Stimulated activated CD8-positive, alpha-beta memory T cell treated with anti-CD3 and anti-CD28 coated beads, Interleukin-12 subunit alpha, Interleukin-12 subunit beta, amount 100 ng/mL, for 1 hour (primary cell): ENCODE data around the gene FLOT1.
"Not testable (repeated sequence)": the region's sequence is repeated elsewhere in the genome, so short reads cannot be mapped to it uniquely, and the experiment has no call there.

ENCODE experiments used
- DNase-seq: peaks from one replicate; pipeline ENCODE4 v3.0.0-alpha.2; 2020; ENCODE audit warnings: low read depth

The FLOT1 gene

DNA sequence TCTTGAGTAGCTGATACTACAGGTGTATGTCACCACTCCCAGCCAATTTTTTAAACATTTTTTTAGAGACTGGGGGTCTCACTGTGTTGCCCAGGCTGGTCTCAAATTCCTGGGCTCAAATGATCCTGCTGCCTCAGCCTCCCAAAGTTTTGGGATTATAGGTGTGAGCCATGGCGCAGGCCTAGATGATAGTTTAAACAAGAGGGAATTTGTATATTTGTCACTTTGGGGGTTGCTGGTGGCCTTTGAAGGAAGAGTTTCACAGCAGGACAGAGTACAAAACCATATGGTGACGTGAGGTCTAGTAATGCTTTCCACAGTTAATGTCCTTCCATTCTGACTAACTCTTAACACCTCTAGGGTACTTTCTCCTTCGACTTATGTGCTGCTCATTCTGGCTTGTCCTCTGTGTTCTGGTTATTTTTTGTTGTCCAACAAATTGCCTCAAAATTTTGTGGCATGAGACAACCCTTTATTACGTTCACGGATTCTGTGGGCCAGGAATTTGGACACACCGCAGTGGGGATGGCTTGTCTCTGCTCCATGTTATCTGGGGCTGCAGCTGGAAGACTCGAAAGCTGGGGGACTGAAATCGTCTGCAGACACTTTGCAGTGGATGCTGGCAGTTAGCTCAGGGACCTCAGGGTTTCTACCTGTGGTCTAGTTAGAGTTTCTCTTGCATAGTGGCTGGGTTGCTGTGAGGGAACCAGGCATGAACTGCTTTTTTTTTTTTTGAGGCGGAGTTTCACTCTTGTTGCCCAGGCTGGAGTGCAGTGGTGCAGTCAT lies 24.9 kb upstream of the FLOT1 start:
- no peak for DNase-seq

- no peak for DNase-seq
Measured at GRCh38 chr6:30766461-30767157, 24.1 kb upstream of the FLOT1 start.

- not testable (repeated sequence) for DNase-seq
Measured at GRCh38 chr6:30765495-30765894, 23.0 kb upstream of the FLOT1 start.

- not testable (repeated sequence) for DNase-seq
Measured at GRCh38 chr6:30764490-30765043, 22.1 kb upstream of the FLOT1 start.

- no peak for DNase-seq
Measured at GRCh38 chr6:30763618-30764489, 21.4 kb upstream of the FLOT1 start.

DNA sequence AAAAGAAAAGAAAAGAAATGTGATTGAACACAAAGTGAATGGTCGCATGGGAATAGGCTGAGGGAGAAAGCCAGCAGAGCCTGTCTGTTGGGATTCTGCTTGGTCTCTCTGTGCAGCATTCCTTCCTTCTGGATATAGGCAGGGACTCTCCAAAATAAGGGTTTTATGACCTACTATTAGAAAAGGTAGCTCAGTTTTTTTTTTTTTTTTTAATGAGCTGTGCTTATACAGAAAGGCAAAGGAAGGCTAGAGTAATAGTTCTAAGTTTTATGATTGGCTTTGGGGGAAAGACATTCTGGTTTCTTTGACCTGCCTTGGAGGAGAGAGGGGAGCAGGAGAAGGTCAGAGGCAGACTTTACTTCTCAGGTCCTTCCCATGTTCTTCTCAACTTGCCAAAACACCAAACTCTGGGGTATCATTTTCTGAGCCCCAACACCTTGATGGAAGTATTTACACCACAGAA lies 20.7 kb upstream of the FLOT1 start:
- DNase-seq: no peak

GRCh38 chr6:30761791-30762429 lies 19.4 kb upstream of the FLOT1 start:
- DNase-seq: no peak

DNA sequence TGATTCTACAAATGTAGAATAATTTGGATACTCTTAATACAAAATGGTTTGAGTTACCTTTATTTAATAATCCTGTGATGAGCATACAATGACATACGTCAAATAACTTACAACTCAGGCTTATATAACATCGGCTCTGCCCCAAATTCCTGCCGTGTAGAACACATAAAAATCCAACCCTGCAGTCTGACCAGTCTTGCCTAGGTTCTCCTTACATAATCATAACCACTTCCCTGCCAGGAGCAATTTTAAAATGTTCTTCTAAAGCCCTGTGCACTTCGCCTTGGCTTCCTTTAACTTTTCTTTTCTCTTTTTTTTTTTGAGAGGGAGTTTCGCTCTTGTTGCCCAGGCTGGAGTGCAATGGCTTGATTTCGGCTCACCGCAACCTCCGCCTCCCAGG lies 18.1 kb upstream of the FLOT1 start:
- DNase-seq: no peak

DNA sequence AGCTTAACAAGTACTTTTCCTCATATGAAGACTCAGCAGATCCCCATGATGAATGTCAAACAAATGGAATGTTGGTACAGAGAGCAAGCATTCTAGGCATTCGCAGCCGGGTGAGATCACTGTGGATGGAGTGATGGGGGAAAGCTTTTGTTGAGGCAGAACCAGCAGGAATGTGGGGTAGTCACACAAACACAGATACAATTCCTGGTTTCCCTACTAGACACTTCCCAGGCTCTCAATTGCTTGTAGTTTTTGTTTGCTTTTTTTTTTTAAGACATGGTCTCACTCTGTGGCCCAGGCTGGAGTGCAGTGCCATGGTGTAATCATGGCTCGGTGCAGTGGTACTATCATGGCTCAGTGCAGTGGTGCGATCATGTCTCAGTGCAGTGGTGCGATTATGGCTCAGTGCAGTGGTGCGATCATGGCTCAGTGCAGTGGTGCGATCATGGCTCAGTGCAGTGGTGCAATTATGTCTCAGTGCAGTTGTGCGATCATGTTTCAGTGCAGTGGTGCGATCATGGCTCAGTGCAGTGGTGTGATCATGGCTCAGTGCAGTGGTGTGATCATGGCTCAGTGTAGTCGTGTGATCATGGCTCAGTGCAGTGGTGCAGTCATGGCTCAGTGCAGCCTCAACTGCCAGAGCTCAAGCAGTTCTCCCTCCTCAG lies 17.2 kb upstream of the FLOT1 start:
- no peak for DNase-seq

DNA sequence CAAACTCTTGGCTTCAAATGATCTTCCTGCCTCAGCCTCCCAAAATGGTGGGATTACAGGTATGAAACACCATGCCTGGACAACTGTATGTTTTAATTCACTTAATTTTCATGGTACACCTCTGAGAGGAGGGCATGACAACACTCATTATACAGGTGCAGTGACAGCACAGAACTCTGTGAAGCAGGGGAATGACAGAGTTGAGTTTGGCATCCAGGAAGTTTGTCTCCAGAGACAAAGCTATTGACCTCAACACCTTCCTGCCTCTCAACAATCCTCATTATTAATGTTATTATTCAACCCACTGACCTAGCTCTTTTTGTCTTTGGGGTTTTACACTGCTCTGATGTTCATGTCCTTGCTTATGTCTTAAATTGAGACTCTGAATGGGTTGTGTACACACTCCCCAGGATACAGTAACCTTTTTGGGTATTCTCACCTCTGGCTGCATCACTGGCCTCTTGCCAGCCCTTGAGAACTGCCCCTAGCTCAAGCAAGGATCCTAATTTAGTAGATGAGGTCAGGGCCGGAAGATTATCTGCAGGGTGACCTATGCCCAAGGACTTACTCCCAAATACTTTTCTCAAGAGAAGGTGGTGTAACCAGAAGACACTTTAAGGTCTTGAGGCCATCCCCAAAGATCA lies 14.9 kb upstream of the FLOT1 start:
- no peak for DNase-seq

DNA sequence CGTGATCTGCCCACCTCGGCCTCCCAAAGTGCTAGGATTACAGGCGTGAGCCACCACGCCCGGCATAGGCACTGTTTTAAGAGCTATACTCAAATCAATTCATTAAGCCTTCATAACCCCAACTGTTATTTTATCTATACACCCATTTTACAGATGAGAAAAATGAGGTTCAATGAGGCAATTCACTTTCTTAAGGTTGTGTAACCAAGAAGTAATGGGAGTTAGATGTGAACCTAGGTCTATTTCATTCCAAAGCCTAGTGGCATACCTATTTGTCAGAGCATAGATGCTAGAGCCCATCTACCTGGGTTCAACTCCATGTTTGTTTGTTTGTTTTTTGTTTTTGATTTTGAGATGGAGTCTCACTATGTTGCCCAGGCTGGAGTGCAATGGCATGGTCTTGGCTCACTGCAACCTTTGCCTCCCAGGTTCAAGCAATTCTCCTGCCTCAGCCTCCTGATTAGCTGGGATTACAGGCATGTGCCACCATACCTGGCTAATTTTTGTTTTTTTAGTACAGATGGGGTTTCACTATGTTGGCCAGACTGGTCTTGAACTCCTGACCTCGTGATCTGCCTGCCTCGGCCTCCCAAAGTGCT lies 14.0 kb upstream of the FLOT1 start:
- DNase-seq: not testable (repeated sequence)

DNA sequence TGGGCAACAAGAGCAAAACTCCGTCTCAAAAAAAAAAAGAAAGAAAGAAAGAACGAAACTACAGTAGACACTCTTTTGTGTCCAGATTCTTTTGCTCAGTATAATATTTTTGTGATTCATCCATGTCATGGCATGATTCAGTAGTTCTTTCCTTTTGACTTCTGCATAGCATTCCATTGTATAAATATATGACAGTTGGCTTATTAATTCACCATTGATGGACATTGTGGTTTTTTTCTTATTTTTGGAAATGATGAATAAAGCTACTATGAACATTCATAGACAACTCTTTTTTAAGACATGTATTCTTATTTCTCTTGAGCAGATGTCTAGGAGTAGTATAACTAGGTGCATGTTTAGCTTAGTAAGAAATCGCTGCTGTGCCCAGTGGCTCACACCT lies 12.1 kb upstream of the FLOT1 start:
- DNase-seq: no peak

DNA sequence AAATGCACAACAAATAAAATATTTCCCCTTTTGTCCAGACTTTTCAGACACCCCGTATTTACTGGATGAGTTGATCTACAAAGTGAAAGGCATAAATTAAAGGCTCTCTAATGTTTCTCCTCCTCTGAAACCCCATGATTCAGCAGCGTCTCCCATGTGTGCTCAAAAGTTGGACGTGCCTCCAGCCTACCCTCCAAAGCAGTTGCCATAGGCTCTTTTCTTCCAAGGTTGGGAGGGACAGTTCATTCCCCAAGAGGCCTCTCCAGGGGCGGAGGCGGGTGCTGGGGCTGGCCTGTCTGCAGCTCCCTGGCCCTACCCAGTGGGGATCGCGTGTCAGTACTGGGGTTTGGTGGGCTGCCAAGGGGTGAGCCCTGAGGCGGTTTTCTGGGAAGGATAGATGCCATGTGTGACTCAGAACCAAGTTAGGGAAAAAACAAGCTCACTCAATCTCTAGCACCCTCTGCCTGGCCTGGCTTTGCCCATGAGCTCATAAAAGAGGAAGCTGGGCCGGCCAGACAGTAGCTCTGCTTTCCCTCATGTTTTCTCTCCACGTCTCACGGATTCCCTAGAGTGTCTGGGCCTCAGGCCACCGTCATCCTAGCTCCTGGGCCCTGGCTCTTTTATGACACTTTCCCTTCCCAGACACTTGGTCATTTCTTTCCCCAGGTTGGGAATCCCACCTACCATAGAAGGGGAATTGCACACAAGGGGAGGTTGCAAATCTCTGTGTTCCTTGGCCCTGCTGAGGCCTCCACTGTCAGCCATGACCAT lies 9.9 kb upstream of the FLOT1 start:
- no peak for DNase-seq

- no peak for DNase-seq
Measured at GRCh38 chr6:30750379-30750668, 7.8 kb upstream of the FLOT1 start.

DNA sequence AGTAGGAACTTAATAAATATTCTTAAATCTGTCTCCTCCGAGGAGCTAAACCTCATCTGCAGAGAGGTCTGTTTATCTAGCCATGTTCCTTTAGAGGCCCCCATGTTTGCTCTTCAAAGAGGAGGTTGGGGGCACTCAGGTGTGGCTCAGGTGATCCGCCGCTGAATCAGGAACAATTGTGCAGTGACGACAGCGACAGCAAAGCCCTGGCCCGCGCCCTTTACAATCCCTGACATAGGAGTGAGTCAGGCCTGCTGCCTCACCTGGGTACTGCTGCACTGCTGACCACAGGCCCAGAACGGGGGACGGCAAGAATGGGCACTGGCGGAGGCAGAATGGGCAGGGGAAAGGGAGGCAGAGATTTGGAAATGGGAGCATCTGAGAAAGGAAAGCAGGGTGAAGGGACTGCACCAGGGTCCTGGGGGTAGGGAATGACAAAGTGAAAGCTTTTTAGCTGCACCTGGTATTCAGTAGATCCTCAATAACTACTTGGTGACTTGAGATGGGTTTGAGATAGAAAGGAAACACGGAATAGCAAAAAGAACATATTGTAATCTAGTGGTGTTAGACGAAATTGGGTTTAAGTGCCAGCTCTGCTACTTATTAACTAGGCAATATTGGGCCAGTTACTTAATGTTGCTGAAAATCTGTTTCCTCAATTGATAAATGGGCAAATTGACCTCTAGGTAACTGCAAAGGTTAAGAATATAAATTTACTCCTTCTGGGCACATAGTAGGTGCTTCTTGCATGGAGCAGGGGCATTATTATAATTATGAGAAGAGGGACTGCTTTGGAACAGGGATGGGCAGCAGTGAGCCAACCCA lies 7.3 kb upstream of the FLOT1 start:
- no peak for DNase-seq

DNA sequence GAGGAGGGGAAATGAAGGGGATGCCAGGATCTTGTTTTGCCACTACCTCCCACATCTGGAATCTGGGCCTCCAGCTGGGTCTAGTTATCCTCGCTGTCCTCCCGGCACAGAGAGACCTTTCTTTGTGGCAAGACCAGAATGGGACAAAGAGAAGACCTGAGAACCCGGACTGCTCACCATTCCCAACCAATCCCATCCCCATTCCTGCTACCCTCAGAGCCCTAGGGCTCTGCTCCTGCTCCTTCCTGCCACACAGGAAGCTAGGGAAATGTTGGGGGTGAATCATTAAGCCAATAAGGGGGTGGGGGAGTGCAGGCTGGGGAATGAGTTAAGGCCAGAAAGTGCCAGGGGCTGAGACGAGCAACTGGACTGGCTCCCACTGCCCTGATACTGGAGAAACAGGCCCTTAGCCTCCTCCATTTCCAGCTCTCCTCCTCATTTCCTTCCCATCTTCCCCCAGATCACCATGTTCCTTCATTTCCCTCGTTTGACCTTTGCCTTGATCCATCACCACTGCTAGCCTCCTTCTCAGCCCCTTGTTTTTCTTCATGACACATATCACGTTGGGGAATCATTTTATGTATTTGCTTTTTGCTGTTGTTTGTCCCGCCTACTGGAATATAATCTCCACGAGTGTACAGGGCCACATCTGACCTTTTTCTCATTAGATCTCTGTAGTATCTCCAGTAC lies 6.5 kb upstream of the FLOT1 start:
- DNase-seq: no peak

GRCh38 chr6:30747902-30748769 lies 5.6 kb upstream of the FLOT1 start:
- no peak for DNase-seq
